Testis (tissue), 3 donors: ENCODE data around the gene GPATCH2. TPM values are rescaled to one million over a fixed set of nuclear protein-coding genes. Genes with fewer than 3 reads are reported as not detected.

Source experiments
- DNase-seq: peaks from one replicate; pipeline ENCODE4 v3.0.0-alpha.2; 2019
- H3K27ac ChIP-seq, 2 donors: fragments of 200-600 bp; sonication (generic); one replicate each; pipeline ENCODE4 v1.5.1; 2019
- H3K27me3 ChIP-seq: fragments of 200-600 bp; sonication (generic); one replicate; pipeline ENCODE4 v1.5.1; 2019
- H3K36me3 ChIP-seq: fragments of 200-600 bp; sonication (generic); one replicate; pipeline ENCODE4 v1.5.1; 2017; ENCODE audit warnings: low read depth; ENCODE audit errors: missing control alignments
- H3K4me1 ChIP-seq: fragments of 200-600 bp; sonication (generic); one replicate; pipeline ENCODE4 v1.5.1; 2019
- H3K4me3 ChIP-seq, 2 donors: fragments of 200-600 bp; sonication (generic); one replicate each; pipeline ENCODE4 v1.5.1; 2017 to 2019
- H3K9me3 ChIP-seq: fragments of 200-600 bp; sonication (generic); one replicate; pipeline ENCODE4 v1.5.1; 2017
- CTCF ChIP-seq, 3 experiments: fragments of 450-650 bp in 2 of 3; fragments of 200-600 bp in 1 of 3; sonication (generic) in 1 of 3; IDR thresholded peaks; one replicate each; pipeline ENCODE4 v1.5.1; 2016 to 2019; ENCODE audit warnings: antibody characterized with exemption in 3 of 3, mild to moderate bottlenecking in 2 of 3, moderate library complexity in 1 of 3
- POLR2A ChIP-seq: fragments of 450-650 bp; IDR thresholded peaks from one replicate; pipeline ENCODE4 v1.6.1; 2017; ENCODE audit warnings: antibody characterized with exemption, mild to moderate bottlenecking, moderate library complexity
- WGBS, 2 donors: methylation state at CpG; one replicate each; pipeline ENCODE4 v1.1.5; 2018; 5-methylcytosine and 5-hydroxymethylcytosine counted together
- intact Hi-C: fragments of 100-400 bp; cut with DNase I; formaldehyde crosslinking; loops from one replicate; pipeline ENCODE4 v1.15.1; 2023; ENCODE audit warnings: low total_unique reads
- polyA plus RNA-seq: library from polyadenylated mRNA; stranded (reverse); fragments of 350-450 nt; fragmentation: Illumina TruSeq; extraction: RNeasy Lipid Tissue Mini Kit (QIAGEN cat#74804); gene quantifications from one replicate; pipeline ENCODE4 v1.2.3, GENCODE V29; 2014; ENCODE audit warnings: low read depth, low replicate concordance; ENCODE audit not compliant: insufficient read depth
- total RNA-seq, 2 donors: library from RNA; depleted of rRNA; stranded (reverse); fragments of >200 nt; gene quantifications; one replicate each; pipeline ENCODE4 v1.2.3, GENCODE V29; 2016

Gene GPATCH2
- total and polyA plus RNA-seq, 3 donors from 2014 or later = 14.1 to 31.0 (median 20.6) TPM

GRCh38 chr1:217562229-217562878 lies 68.5 kb downstream of the GPATCH2 start:
- H3K36me3 ChIP-seq = no peaks in the 10 kb centered on the region
- H3K4me1 ChIP-seq = no peaks in the 10 kb centered on the region
- no peaks in the 10 kb centered on the region for H3K27me3 ChIP-seq
- intact Hi-C loops = no loop called here
- no peak overlapping the region for H3K27ac ChIP-seq
- TF ChIP-seq POLR2A (no peak), CTCF (IDR thresholded peaks at IDR 0.05) (no peak)
- DNase-seq = no peak
- no peaks in the 10 kb centered on the region for H3K9me3 ChIP-seq
- WGBS, 2 donors = 93 to 96% methylated on average over 4 of the region's 4 CpGs
- no peak overlapping the region for H3K4me3 ChIP-seq

- intact Hi-C loops = no loop called here
- H3K4me3 ChIP-seq = no peak overlapping the region
These were observed 69.4 kb downstream of the GPATCH2 start for GRCh38 chr1:217561446-217561845.

GRCh38 chr1:217554849-217555248 lies 76.0 kb downstream of the GPATCH2 start:
- no peaks in the 10 kb centered on the region for H3K9me3 ChIP-seq
- TF ChIP-seq CTCF (IDR thresholded peaks at IDR 0.05) = no peak
- TF ChIP-seq POLR2A = no peak
- no peaks in the 10 kb centered on the region for H3K27me3 ChIP-seq
- H3K27ac ChIP-seq = no peak overlapping the region
- H3K36me3 ChIP-seq = no peaks in the 10 kb centered on the region
- H3K4me3 ChIP-seq = no peak overlapping the region
- intact Hi-C loops = no loop called here
- 84 to 92% methylated on average over 1 of the region's 1 CpG for WGBS, 2 donors
- H3K4me1 ChIP-seq = no peaks in the 10 kb centered on the region
- DNase-seq = no peak

More at GRCh38 chr1:217561446-217561845, 69.4 kb downstream of the GPATCH2 start:
- no peak overlapping the region for H3K27ac ChIP-seq
- H3K27me3 ChIP-seq = no peaks in the 10 kb centered on the region
- DNase-seq = no peak
- TF ChIP-seq POLR2A (no peak), CTCF (IDR thresholded peaks at IDR 0.05) (no peak)
- WGBS, 2 donors = 82 to 86% methylated on average over 4 of the region's 4 CpGs
- no peaks in the 10 kb centered on the region for H3K9me3 ChIP-seq
- no peaks in the 10 kb centered on the region for H3K36me3 ChIP-seq
- H3K4me1 ChIP-seq = no peaks in the 10 kb centered on the region

GRCh38 chr1:217553949-217554509 lies 76.9 kb downstream of the GPATCH2 start:
- Histone ChIP-seq H3K4me3 (no peak overlapping the region), H3K4me1 (no peaks in the 10 kb centered on the region), H3K36me3 (no peaks in the 10 kb centered on the region), H3K27me3 (no peaks in the 10 kb centered on the region), H3K27ac (no peak overlapping the region), H3K9me3 (no peaks in the 10 kb centered on the region)
- TF ChIP-seq POLR2A (no peak), CTCF (IDR thresholded peaks at IDR 0.05) (no peak)
- intact Hi-C loops = no loop called here
- 67 to 84% methylated on average over 6 of the region's 6 CpGs for WGBS, 2 donors
- no peak for DNase-seq
